ENCODE results near the gene KLHL29. TPM values are rescaled to one million over a fixed set of nuclear protein-coding genes. Genes with fewer than 3 reads are reported as not detected.

The KLHL29 gene
- total RNA-seq, 1 donor from 2014 or later: 3.3 TPM

DNA sequence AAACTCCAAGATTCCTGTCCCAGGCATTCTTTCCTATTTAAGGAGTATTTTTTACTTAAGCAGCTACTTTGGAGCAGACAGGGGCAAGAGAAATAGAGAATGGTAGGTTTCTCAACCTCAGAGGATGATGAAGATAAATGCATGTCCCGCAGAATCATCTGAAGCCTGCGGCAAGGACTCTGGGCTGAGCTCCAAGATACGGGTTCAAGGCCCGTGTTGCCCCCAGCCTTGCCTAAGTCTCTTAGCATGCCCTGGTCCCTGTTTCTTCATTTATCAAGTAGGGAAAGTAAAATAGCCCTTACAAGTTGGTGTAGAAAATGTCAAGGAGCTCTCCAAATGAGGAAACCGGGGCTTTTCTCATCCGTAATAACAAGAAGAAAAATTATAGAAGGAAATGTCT lies 214.0 kb downstream of the KLHL29 start:
- no peaks in the 10 kb centered on the region for H3K9me3 Mint-ChIP-seq
- no peaks in the 10 kb centered on the region for H3K27me3 Mint-ChIP-seq (ENCODE audit: insufficient read depth)
- no peak for DNase-seq (ENCODE audit: low spot score)
- intact Hi-C loops (cut with micrococcal nuclease): no loop called here
- no peaks in the 10 kb centered on the region for H3K36me3 Mint-ChIP-seq (ENCODE audit: low read depth)
- H3K27ac Mint-ChIP-seq: no peak overlapping the region
- H3K4me1 Mint-ChIP-seq (ENCODE audit: low read depth): no peaks in the 10 kb centered on the region
- H3K4me3 Mint-ChIP-seq: no peak overlapping the region

DNA sequence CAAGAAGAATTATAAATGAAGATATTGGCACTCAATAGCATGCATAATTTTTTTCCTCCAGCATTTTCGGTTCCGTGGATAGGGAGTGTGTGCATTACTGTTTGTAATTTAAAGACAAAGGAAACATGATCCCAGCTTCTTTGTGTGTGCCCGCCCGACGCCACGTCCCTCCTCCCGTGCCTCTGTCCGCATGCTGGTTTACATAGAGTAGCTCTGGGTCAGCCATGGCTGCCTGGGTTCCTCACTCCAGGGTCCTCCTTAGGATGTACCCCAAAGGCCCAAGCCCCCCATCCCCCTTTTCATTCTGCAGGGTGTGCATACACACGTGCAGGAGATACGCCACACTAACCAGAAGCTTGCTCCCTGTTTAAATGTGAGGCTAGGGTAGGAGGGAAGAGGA lies 214.7 kb downstream of the KLHL29 start:
- no peaks in the 10 kb centered on the region for H3K4me1 Mint-ChIP-seq (ENCODE audit: low read depth)
- no peak overlapping the region for H3K4me3 Mint-ChIP-seq
- H3K9me3 Mint-ChIP-seq: no peaks in the 10 kb centered on the region
- no peaks in the 10 kb centered on the region for H3K27me3 Mint-ChIP-seq (ENCODE audit: insufficient read depth)
- H3K36me3 Mint-ChIP-seq (ENCODE audit: low read depth): no peaks in the 10 kb centered on the region
- H3K27ac Mint-ChIP-seq: no peak overlapping the region
- no peak for DNase-seq (ENCODE audit: low spot score)
- intact Hi-C loops (cut with micrococcal nuclease): no loop called here

GRCh38 chr2:23600346-23600745 lies 215.4 kb downstream of the KLHL29 start:
- intact Hi-C loops (cut with micrococcal nuclease): no loop called here
- Mint-ChIP-seq H3K36me3 (ENCODE audit: low read depth) (no peaks in the 10 kb centered on the region), H3K4me3 (no peak overlapping the region)

DNA sequence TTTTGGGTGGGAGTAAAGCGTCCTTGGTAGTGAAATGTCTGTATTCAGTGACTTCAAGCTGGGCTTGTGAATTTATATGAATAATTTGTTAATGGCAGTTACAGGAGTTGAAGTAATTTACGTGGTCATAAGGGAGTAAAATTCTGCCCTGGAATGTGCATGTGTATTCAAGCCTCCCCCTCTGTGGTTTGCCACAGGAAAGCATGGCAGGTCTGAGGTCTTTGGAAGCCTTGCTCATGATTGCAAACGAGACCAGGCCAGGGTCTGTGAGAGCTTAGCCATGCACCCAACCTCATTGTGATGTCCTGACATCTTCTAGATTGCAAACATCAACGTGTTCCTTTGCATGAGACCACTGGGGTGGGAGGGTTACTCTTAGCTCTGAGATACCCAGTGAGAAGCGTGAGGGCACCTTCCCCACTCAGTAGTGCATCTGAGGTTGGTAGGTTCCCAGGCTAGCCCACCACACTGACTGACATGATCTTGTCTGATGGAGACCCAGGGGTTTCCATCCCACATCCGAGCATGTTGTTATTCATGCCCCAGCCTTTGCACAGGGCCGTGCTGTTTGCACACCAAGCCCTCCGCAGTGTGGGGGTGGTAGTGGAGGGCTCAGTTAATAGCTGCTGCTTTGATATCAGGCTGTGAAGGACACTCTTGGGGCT lies 216.5 kb downstream of the KLHL29 start:
- no peaks in the 10 kb centered on the region for H3K4me1 Mint-ChIP-seq (ENCODE audit: low read depth)
- intact Hi-C loops (cut with micrococcal nuclease): no loop called here
- no peak overlapping the region for H3K27ac Mint-ChIP-seq
- H3K4me3 Mint-ChIP-seq: no peak overlapping the region
- no peak for DNase-seq (ENCODE audit: low spot score)
- H3K36me3 Mint-ChIP-seq (ENCODE audit: low read depth): no peaks in the 10 kb centered on the region
- H3K9me3 Mint-ChIP-seq: peaks cover 7% of the 10 kb centered on the region
- H3K27me3 Mint-ChIP-seq (ENCODE audit: insufficient read depth): no peaks in the 10 kb centered on the region

More at GRCh38 chr2:23600346-23600745, 215.4 kb downstream of the KLHL29 start:
- no peaks in the 10 kb centered on the region for H3K9me3 Mint-ChIP-seq
- DNase-seq (ENCODE audit: low spot score): no peak
- no peaks in the 10 kb centered on the region for H3K4me1 Mint-ChIP-seq (ENCODE audit: low read depth)
- H3K27ac Mint-ChIP-seq: no peak overlapping the region
- H3K27me3 Mint-ChIP-seq (ENCODE audit: insufficient read depth): no peaks in the 10 kb centered on the region

DNA sequence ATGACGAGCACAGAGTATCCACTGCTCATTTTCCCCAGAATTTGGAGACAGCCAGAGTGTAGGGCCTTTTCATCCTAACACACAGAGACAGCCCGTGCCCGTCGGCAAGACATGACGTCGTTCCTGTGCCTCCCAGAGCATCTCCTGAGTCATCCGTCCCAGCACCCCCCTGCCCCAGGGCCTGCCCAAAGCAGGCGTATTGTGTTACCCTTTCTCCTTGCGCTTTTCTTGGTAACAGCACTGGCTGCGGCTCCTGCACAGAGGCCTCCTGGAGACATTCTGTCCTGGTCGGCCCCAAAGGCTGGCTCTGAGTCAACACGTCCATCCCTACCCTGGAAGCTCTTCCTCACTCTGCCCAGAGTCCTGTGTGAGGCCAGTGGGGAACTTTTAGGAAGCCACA lies 217.1 kb downstream of the KLHL29 start:
- DNase-seq (ENCODE audit: low spot score): no peak
- Mint-ChIP-seq H3K36me3 (ENCODE audit: low read depth) (no peaks in the 10 kb centered on the region), H3K27ac (no peak overlapping the region), H3K4me1 (ENCODE audit: low read depth) (no peaks in the 10 kb centered on the region), H3K9me3 (peaks cover 14% of the 10 kb centered on the region), H3K4me3 (no peak overlapping the region), H3K27me3 (ENCODE audit: insufficient read depth) (no peaks in the 10 kb centered on the region)
- intact Hi-C loops (cut with micrococcal nuclease): no loop called here

- Mint-ChIP-seq H3K4me3 (no peak overlapping the region), H3K9me3 (peaks cover 16% of the 10 kb centered on the region), H3K27me3 (ENCODE audit: insufficient read depth) (no peaks in the 10 kb centered on the region), H3K27ac (no peak overlapping the region), H3K36me3 (ENCODE audit: low read depth) (no peaks in the 10 kb centered on the region), H3K4me1 (ENCODE audit: low read depth) (no peaks in the 10 kb centered on the region)
- intact Hi-C loops (cut with micrococcal nuclease): no loop called here
- no peak for DNase-seq (ENCODE audit: low spot score)
Observed at GRCh38 chr2:23603156-23603555, 218.2 kb downstream of the KLHL29 start.

DNA sequence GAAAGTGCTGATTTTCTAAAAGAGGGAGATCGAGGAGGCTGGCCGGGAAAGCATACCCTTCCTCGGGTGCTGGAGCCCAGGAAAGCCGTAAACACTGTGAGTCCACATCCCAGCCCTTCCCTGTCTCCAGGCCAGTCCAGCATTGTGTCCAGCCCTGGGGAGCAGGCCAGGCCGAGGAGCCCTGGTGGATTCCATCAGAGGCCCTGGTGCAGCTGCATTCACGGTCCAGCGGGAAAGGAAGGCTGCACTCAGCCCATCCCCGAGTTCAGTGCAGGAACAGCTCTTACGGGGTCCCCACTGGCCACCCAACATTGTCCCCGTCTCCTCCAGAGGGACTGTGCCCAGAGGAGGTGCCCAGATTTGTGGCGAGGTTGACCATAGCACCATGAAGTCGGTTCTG lies 218.6 kb downstream of the KLHL29 start:
- Mint-ChIP-seq H3K36me3 (ENCODE audit: low read depth) (no peaks in the 10 kb centered on the region), H3K4me3 (no peak overlapping the region), H3K27me3 (ENCODE audit: insufficient read depth) (peaks cover 2% of the 10 kb centered on the region), H3K27ac (no peak overlapping the region), H3K9me3 (peaks cover 16% of the 10 kb centered on the region), H3K4me1 (ENCODE audit: low read depth) (no peaks in the 10 kb centered on the region)
- no peak for DNase-seq (ENCODE audit: low spot score)
- intact Hi-C loops (cut with micrococcal nuclease): no loop called here

- Mint-ChIP-seq H3K9me3 (peaks cover 20% of the 10 kb centered on the region), H3K4me1 (ENCODE audit: low read depth) (no peaks in the 10 kb centered on the region), H3K36me3 (ENCODE audit: low read depth) (no peaks in the 10 kb centered on the region)
Observed at GRCh38 chr2:23604731-23605130, 219.8 kb downstream of the KLHL29 start.

GRCh38 chr2:23605236-23605635 lies 220.3 kb downstream of the KLHL29 start:
- no peak for DNase-seq (ENCODE audit: low spot score)
- Mint-ChIP-seq H3K4me3 (no peak overlapping the region), H3K9me3 (peaks cover 20% of the 10 kb centered on the region), H3K27ac (no peak overlapping the region), H3K36me3 (ENCODE audit: low read depth) (no peaks in the 10 kb centered on the region), H3K27me3 (ENCODE audit: insufficient read depth) (peaks cover 2% of the 10 kb centered on the region), H3K4me1 (ENCODE audit: low read depth) (no peaks in the 10 kb centered on the region)
- intact Hi-C loops (cut with micrococcal nuclease): no loop called here

More at GRCh38 chr2:23604731-23605130, 219.8 kb downstream of the KLHL29 start:
- DNase-seq (ENCODE audit: low spot score): no peak
- Mint-ChIP-seq H3K27ac (no peak overlapping the region), H3K27me3 (ENCODE audit: insufficient read depth) (peaks cover 2% of the 10 kb centered on the region), H3K4me3 (no peak overlapping the region)
- intact Hi-C loops (cut with micrococcal nuclease): no loop called here

- H3K27me3 Mint-ChIP-seq (ENCODE audit: insufficient read depth): peaks cover 2% of the 10 kb centered on the region
- no peak for DNase-seq (ENCODE audit: low spot score)
- H3K36me3 Mint-ChIP-seq (ENCODE audit: low read depth): no peaks in the 10 kb centered on the region
- peaks cover 28% of the 10 kb centered on the region for H3K9me3 Mint-ChIP-seq
- no peak overlapping the region for H3K4me3 Mint-ChIP-seq
- intact Hi-C loops (cut with micrococcal nuclease): no loop called here
- H3K27ac Mint-ChIP-seq: no peak overlapping the region
- H3K4me1 Mint-ChIP-seq (ENCODE audit: low read depth): no peaks in the 10 kb centered on the region
Observed at GRCh38 chr2:23606196-23606595, 221.2 kb downstream of the KLHL29 start.

DNA sequence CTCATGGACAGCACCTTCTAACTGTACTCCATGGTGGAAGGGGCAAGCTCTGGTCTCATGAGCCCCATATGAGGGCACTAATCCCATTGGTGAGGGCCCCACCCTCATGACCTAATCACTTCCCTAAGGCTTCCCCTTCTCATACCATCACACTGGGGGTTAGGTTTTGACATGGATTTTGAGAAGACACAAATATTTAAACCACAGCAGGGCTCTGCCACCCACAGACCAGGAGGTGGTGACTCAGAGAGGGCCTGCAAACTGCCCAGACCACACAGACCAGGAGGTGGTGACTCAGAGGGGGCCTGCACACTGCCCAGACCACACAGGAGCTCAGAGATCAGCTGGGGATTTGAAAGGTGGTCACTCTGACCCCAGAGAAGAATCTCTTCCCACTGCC lies 222.0 kb downstream of the KLHL29 start:
- Mint-ChIP-seq H3K4me1 (ENCODE audit: low read depth) (no peaks in the 10 kb centered on the region), H3K4me3 (no peak overlapping the region), H3K27ac (no peak overlapping the region), H3K36me3 (ENCODE audit: low read depth) (no peaks in the 10 kb centered on the region), H3K9me3 (peaks cover 35% of the 10 kb centered on the region), H3K27me3 (ENCODE audit: insufficient read depth) (peaks cover 2% of the 10 kb centered on the region)
- intact Hi-C loops (cut with micrococcal nuclease): no loop called here
- no peak for DNase-seq (ENCODE audit: low spot score)

- H3K27ac Mint-ChIP-seq: no peak overlapping the region
- H3K4me3 Mint-ChIP-seq: no peak overlapping the region
- peaks cover 2% of the 10 kb centered on the region for H3K27me3 Mint-ChIP-seq (ENCODE audit: insufficient read depth)
- intact Hi-C loops (cut with micrococcal nuclease): no loop called here
- no peak for DNase-seq (ENCODE audit: low spot score)
- no peaks in the 10 kb centered on the region for H3K4me1 Mint-ChIP-seq (ENCODE audit: low read depth)
- peaks cover 36% of the 10 kb centered on the region for H3K9me3 Mint-ChIP-seq
- no peaks in the 10 kb centered on the region for H3K36me3 Mint-ChIP-seq (ENCODE audit: low read depth)
Observed at GRCh38 chr2:23607925-23608324, 222.9 kb downstream of the KLHL29 start.

DNA sequence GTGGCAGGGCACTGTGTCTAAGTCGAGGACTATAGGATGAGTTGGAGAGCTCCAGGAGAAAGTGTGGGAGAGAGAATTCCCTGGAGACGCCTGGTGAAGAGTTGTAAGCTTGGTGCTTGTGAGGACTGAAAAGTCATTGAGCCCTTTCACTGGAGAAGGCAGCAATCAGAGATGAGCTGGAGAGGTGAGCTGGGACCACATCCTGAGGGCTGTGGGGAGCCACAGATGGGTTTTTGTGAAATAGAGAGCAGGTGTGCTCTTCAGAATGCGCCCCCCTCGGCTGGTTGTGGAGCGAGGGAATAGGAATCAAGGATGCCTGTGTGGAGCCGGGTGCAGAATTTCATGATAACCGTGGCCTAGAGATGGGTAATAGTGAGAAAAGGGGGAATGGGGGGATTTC lies 224.3 kb downstream of the KLHL29 start:
- Mint-ChIP-seq H3K4me3 (no peak overlapping the region), H3K27me3 (ENCODE audit: insufficient read depth) (peaks cover 2% of the 10 kb centered on the region)

GRCh38 chr2:23611839-23612238 lies 226.9 kb downstream of the KLHL29 start:
- intact Hi-C loops (cut with micrococcal nuclease): no loop called here
- no peak overlapping the region for H3K4me3 Mint-ChIP-seq
- H3K36me3 Mint-ChIP-seq (ENCODE audit: low read depth): no peaks in the 10 kb centered on the region
- H3K9me3 Mint-ChIP-seq: peaks cover 25% of the 10 kb centered on the region
- H3K27me3 Mint-ChIP-seq (ENCODE audit: insufficient read depth): peaks cover 6% of the 10 kb centered on the region
- DNase-seq (ENCODE audit: low spot score): no peak
- H3K27ac Mint-ChIP-seq: no peak overlapping the region
- peaks cover 8% of the 10 kb centered on the region for H3K4me1 Mint-ChIP-seq (ENCODE audit: low read depth)

More for the DNA sequence above, 224.3 kb downstream of the KLHL29 start:
- intact Hi-C loops (cut with micrococcal nuclease): no loop called here
- no peak overlapping the region for H3K27ac Mint-ChIP-seq
- no peak for DNase-seq (ENCODE audit: low spot score)
- H3K4me1 Mint-ChIP-seq (ENCODE audit: low read depth): peaks cover 3% of the 10 kb centered on the region
- H3K9me3 Mint-ChIP-seq: peaks cover 36% of the 10 kb centered on the region
- no peaks in the 10 kb centered on the region for H3K36me3 Mint-ChIP-seq (ENCODE audit: low read depth)
